ACC112 (cell line): ENCODE measurements around the gene PTPRR.
"Not testable (repeated sequence)": the region's sequence is repeated elsewhere in the genome, so short reads cannot be mapped to it uniquely, and the experiment has no call there.

Experiments
- H2AFZ ChIP-seq: fragments of 200-600 bp; sonication (generic); one replicate; pipeline ENCODE4 v1.6.0; 2017; ENCODE audit warnings: antibody characterized with exemption, low read length; ENCODE audit not compliant: unreplicated experiment
- H3K27ac ChIP-seq: fragments of 200-600 bp; sonication (generic); 2 replicates; pipeline ENCODE4 v1.5.1; 2014; ENCODE audit warnings: low read depth, mild to moderate bottlenecking, antibody characterized with exemption, low read length, moderate library complexity
- H3K27me3 ChIP-seq: fragments of 200-600 bp; sonication (generic); 2 replicates; pipeline ENCODE4 v1.6.1; 2014; ENCODE audit warnings: mild to moderate bottlenecking, antibody characterized with exemption, low read length, moderate library complexity, mixed read lengths; ENCODE audit not compliant: insufficient read depth
- H3K36me3 ChIP-seq: fragments of 200-600 bp; sonication (generic); 2 replicates; pipeline ENCODE4 v1.6.1; 2016; ENCODE audit warnings: mild to moderate bottlenecking, antibody characterized with exemption, low read length, moderate library complexity, mixed read lengths; ENCODE audit not compliant: insufficient read depth
- H3K4me1 ChIP-seq: fragments of 200-600 bp; sonication (generic); one replicate; pipeline ENCODE4 v1.6.1; 2016; ENCODE audit warnings: low read length, mixed read lengths; ENCODE audit not compliant: insufficient read depth, unreplicated experiment, control insufficient read depth
- H3K4me3 ChIP-seq: fragments of 200-600 bp; sonication (generic); 2 replicates; pipeline ENCODE4 v1.5.1; 2014; ENCODE audit warnings: mild to moderate bottlenecking, low read depth, low read length
- H3K79me2 ChIP-seq: fragments of 200-600 bp; sonication (generic); one replicate; pipeline ENCODE4 v1.6.0; 2016; ENCODE audit warnings: low read length; ENCODE audit not compliant: control insufficient read depth, unreplicated experiment, insufficient read depth

PTPRR gene

DNA sequence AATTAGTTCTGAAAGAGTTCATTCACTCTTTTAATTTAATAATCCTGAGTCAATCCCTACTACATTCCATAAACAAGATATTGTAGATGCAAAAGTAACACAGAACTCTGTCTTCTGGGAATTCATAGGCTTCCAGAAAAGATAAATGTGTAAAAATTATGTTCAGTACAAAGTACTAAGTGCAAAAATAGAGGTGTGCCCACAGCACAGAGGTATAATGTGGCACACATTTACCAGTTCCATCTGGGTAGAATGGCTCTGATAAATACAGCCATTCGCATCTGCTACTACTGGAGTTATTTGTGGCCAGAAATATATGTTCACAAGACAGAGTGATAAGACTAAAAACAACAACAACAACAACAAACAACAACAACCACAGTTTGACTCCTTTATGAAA lies 171.7 kb downstream of the PTPRR start:
- Histone ChIP-seq H3K79me2 (no peaks in the 10 kb centered on the region), H2AFZ (no peak overlapping the region)

DNA sequence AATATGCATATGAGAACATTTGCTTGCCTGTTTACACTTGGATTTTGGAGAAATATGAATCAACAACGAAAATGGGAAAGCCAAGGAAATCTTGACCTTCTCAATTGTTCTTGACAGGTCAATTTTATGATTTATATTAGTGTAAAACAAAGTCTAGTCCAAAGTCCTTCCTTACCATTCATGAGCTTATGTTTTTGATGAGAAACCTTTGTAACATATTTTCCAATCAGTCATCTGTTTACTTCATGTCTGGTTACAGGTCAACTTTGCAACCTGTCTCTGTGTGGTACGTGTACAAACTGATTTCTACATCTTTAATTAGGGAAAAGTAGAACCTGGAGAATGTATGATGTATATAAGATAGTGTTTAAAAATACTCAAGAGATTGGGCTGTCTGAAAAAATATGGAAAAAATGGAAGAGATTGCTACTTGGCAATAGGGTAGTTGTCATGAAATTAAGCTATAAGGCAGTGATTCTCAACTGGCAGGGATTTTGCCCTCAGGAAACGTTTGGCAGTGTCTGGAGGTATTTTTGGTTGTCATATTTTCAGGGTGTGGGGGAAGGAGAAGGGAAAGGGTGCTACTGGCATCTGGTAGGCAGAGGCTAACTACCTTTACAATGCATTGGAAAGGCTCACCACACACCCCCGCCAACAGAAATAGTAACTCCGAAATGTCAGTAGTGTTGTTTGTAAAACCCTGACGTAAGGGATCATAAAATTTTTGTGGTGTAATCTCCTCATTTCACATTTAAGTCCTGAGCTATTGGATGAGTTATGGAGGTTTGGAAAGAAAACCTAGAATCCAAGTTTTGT lies 172.9 kb downstream of the PTPRR start:
- no peaks in the 10 kb centered on the region for H3K36me3 ChIP-seq
- H3K27ac ChIP-seq = no peak overlapping the region
- H3K79me2 ChIP-seq = no peaks in the 10 kb centered on the region
- no peaks in the 10 kb centered on the region for H3K4me1 ChIP-seq
- no peaks in the 10 kb centered on the region for H3K27me3 ChIP-seq
- no peak overlapping the region for H3K4me3 ChIP-seq
- H2AFZ ChIP-seq = no peak overlapping the region

More for the DNA sequence above, 171.7 kb downstream of the PTPRR start:
- Histone ChIP-seq H3K4me1 (no peaks in the 10 kb centered on the region), H3K27me3 (no peaks in the 10 kb centered on the region), H3K36me3 (no peaks in the 10 kb centered on the region), H3K4me3 (no peak overlapping the region), H3K27ac (no peak overlapping the region)

DNA sequence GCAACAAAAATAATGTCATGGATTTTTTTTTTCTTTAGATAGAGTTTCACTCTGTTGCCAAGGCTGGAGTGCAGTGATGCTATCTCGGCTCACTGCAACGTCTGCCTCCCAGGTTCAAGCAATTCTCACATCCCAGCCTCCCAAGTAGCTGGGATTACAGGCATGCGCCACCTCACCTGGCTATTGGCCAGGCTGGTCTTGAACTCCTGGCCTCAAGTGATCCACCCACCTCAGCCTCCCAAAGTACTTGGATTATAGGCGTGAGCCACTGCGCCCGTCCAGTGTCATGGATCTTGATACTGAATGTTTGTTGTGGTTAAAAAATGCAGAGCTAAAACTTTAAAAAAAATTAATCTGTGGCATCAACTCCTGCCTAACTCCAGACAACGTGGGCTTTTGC lies 175.5 kb downstream of the PTPRR start:
- Histone ChIP-seq H2AFZ (no peak overlapping the region), H3K27ac (no peak overlapping the region), H3K27me3 (no peaks in the 10 kb centered on the region), H3K4me3 (no peak overlapping the region), H3K4me1 (no peaks in the 10 kb centered on the region), H3K36me3 (no peaks in the 10 kb centered on the region), H3K79me2 (no peaks in the 10 kb centered on the region)

- Histone ChIP-seq H3K36me3 (no peaks in the 10 kb centered on the region), H3K4me1 (no peaks in the 10 kb centered on the region), H3K27me3 (no peaks in the 10 kb centered on the region), H3K79me2 (no peaks in the 10 kb centered on the region), H3K27ac (no peak overlapping the region), H2AFZ (no peak overlapping the region), H3K4me3 (no peak overlapping the region)
Measured at GRCh38 chr12:70744178-70744577, 176.4 kb downstream of the PTPRR start.

DNA sequence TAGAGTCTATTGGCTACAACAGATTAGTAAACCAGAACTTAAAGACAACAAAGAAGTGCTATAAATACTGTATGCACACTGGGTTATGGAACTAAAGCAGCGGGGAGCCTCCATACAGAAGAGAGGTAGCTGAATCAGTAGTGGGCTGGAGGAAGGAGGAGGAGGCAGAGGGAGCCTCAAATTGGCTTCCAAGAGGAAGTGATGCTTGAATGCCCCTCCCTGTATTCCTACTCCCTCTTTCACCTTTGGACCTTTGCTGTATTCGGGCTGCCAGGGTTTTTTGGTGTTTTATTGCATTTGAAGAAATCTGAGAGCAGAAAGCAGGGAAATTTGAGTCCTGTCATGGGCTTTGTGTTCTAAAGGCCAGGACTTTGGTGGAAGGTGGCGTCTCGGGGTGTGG lies 179.3 kb downstream of the PTPRR start:
- H3K27ac ChIP-seq = no peak overlapping the region
- no peak overlapping the region for H2AFZ ChIP-seq
- no peak overlapping the region for H3K4me3 ChIP-seq
- no peaks in the 10 kb centered on the region for H3K36me3 ChIP-seq
- no peaks in the 10 kb centered on the region for H3K27me3 ChIP-seq
- no peaks in the 10 kb centered on the region for H3K4me1 ChIP-seq
- H3K79me2 ChIP-seq = no peaks in the 10 kb centered on the region

GRCh38 chr12:70739756-70740155 lies 180.8 kb downstream of the PTPRR start:
- no peak overlapping the region for H3K4me3 ChIP-seq
- no peaks in the 10 kb centered on the region for H3K27me3 ChIP-seq
- no peaks in the 10 kb centered on the region for H3K36me3 ChIP-seq
- H3K4me1 ChIP-seq = no peaks in the 10 kb centered on the region
- no peak overlapping the region for H2AFZ ChIP-seq
- H3K27ac ChIP-seq = no peak overlapping the region
- H3K79me2 ChIP-seq = no peaks in the 10 kb centered on the region

- Histone ChIP-seq H3K27me3 (no peaks in the 10 kb centered on the region), H3K4me3 (no peak overlapping the region), H3K27ac (no peak overlapping the region), H3K4me1 (no peaks in the 10 kb centered on the region), H2AFZ (no peak overlapping the region), H3K36me3 (no peaks in the 10 kb centered on the region), H3K79me2 (no peaks in the 10 kb centered on the region)
Measured at GRCh38 chr12:70736351-70737133, 184.0 kb downstream of the PTPRR start.

- H3K79me2 ChIP-seq, H3K4me1 ChIP-seq, H3K27me3 ChIP-seq, H3K27ac ChIP-seq, H2AFZ ChIP-seq, H3K36me3 ChIP-seq, H3K4me3 ChIP-seq: not testable (repeated sequence)
Measured at GRCh38 chr12:70735197-70735596, 185.3 kb downstream of the PTPRR start.

GRCh38 chr12:70733385-70733784 lies 187.2 kb downstream of the PTPRR start:
- Histone ChIP-seq H3K36me3 (no peaks in the 10 kb centered on the region), H3K4me3 (no peak overlapping the region), H3K27ac (no peak overlapping the region), H3K4me1 (no peaks in the 10 kb centered on the region), H3K27me3 (no peaks in the 10 kb centered on the region), H3K79me2 (no peaks in the 10 kb centered on the region), H2AFZ (no peak overlapping the region)

GRCh38 chr12:70732287-70732686 lies 188.3 kb downstream of the PTPRR start:
- H3K27ac ChIP-seq = no peak overlapping the region
- H3K27me3 ChIP-seq = no peaks in the 10 kb centered on the region
- H3K36me3 ChIP-seq = no peaks in the 10 kb centered on the region
- H3K4me1 ChIP-seq = no peaks in the 10 kb centered on the region
- H3K4me3 ChIP-seq = no peak overlapping the region
- H3K79me2 ChIP-seq = no peaks in the 10 kb centered on the region
- no peak overlapping the region for H2AFZ ChIP-seq

GRCh38 chr12:70730675-70731180 lies 189.8 kb downstream of the PTPRR start:
- H2AFZ ChIP-seq = no peak overlapping the region
- no peaks in the 10 kb centered on the region for H3K4me1 ChIP-seq
- H3K27me3 ChIP-seq = no peaks in the 10 kb centered on the region
- no peak overlapping the region for H3K4me3 ChIP-seq
- no peaks in the 10 kb centered on the region for H3K79me2 ChIP-seq
- H3K27ac ChIP-seq = no peak overlapping the region
- no peaks in the 10 kb centered on the region for H3K36me3 ChIP-seq
